Neural cell (in vitro differentiated cells): ENCODE results near the gene CLDN6. TPM values are rescaled to one million over a fixed set of nuclear protein-coding genes. Genes with fewer than 3 reads are reported as not detected.

ENCODE experiments used
- H2AFZ ChIP-seq: fragments of 200-600, 300-800 bp; sonication (generic), shearing (Covaris generic); 2 replicates; pipeline ENCODE4 v1.6.0; 2014; ENCODE audit warnings: low read depth, mild to moderate bottlenecking, antibody characterized with exemption, low read length, moderate library complexity
- H3F3A ChIP-seq: fragments of 200-600 bp; shearing (Covaris generic); 2 replicates; pipeline ENCODE4 v1.6.1; 2016; ENCODE audit warnings: mild to moderate bottlenecking, moderate library complexity, mixed read lengths, antibody characterized with exemption, low read length; ENCODE audit not compliant: insufficient read depth, poor library complexity, severe bottlenecking
- H3K27ac ChIP-seq: fragments of 200-600, 300-800 bp; sonication (generic), shearing (Covaris generic); 2 replicates; pipeline ENCODE4 v1.5.1; 2014; ENCODE audit warnings: mild to moderate bottlenecking, low read length, moderate library complexity
- H3K27me3 ChIP-seq: fragments of 300-800, 200-600 bp; sonication (generic), shearing (Covaris generic); 2 replicates; pipeline ENCODE4 v1.6.0; 2014; ENCODE audit warnings: mild to moderate bottlenecking, low read depth, low read length, moderate library complexity; ENCODE audit not compliant: insufficient read depth
- H3K36me3 ChIP-seq: fragments of 300-800, 200-600 bp; sonication (generic), shearing (Covaris generic); 2 replicates; pipeline ENCODE4 v1.5.1; 2014; ENCODE audit warnings: mild to moderate bottlenecking, antibody characterized with exemption, low read length, moderate library complexity; ENCODE audit not compliant: insufficient read depth
- H3K4me2 ChIP-seq: fragments of 300-800, 200-600 bp; sonication (generic), shearing (Covaris generic); 2 replicates; pipeline ENCODE4 v1.6.0; 2014; ENCODE audit warnings: mild to moderate bottlenecking, low read length
- H3K4me3 ChIP-seq: fragments of 300-800, 200-600 bp; sonication (generic), shearing (Covaris generic); 2 replicates; pipeline ENCODE4 v1.5.1; 2014; ENCODE audit warnings: mild to moderate bottlenecking, low read length, moderate library complexity
- H3K79me2 ChIP-seq: fragments of 200-600 bp; shearing (Covaris generic); replicated peaks from 2 replicates; pipeline ENCODE4 v1.6.0; 2014; ENCODE audit warnings: mild to moderate bottlenecking, low read length, moderate library complexity; ENCODE audit not compliant: insufficient read depth
- H3K9ac ChIP-seq: fragments of 300-800, 200-600 bp; sonication (generic), shearing (Covaris generic); 2 replicates; pipeline ENCODE4 v1.6.1; 2016; ENCODE audit warnings: mild to moderate bottlenecking, low read length, mixed read lengths
- H3K9me2 ChIP-seq: fragments of 200-600 bp; shearing (Covaris generic); 2 replicates; pipeline ENCODE4 v1.6.1; 2016; ENCODE audit warnings: mild to moderate bottlenecking, low read length, mixed read lengths; ENCODE audit not compliant: insufficient read depth
- H3K9me3 ChIP-seq: fragments of 200-600, 300-800 bp; sonication (generic), shearing (Covaris generic); 2 replicates; pipeline ENCODE4 v1.6.1; 2016; ENCODE audit warnings: mild to moderate bottlenecking, mixed run types, low read length, moderate library complexity, mixed read lengths
- H4K20me1 ChIP-seq: fragments of 200-600 bp; shearing (Covaris generic); 2 replicates; pipeline ENCODE4 v1.6.1; 2016; ENCODE audit warnings: mild to moderate bottlenecking, mixed run types; ENCODE audit not compliant: insufficient read depth
- EP300 ChIP-seq: fragments of 450-650 bp; conservative IDR thresholded peaks from 2 replicates; pipeline ENCODE4 v1.6.1; 2014; ENCODE audit warnings: antibody characterized with exemption, mild to moderate bottlenecking, moderate library complexity; ENCODE audit not compliant: poor library complexity, severe bottlenecking
- EZH2 ChIP-seq: fragments of 200-600, 300-800 bp; shearing (Covaris generic), sonication (generic); IDR thresholded peaks from 2 replicates; pipeline ENCODE4 v1.6.1; 2014; ENCODE audit warnings: antibody characterized with exemption, low read length, borderline replicate concordance, mild to moderate bottlenecking; ENCODE audit not compliant: insufficient read depth, poor library complexity, severe bottlenecking
- MXI1 ChIP-seq: fragments of 450-650 bp; conservative IDR thresholded peaks from 2 replicates; pipeline ENCODE4 v1.6.1; 2014; ENCODE audit warnings: antibody characterized with exemption, mild to moderate bottlenecking; ENCODE audit not compliant: poor library complexity, severe bottlenecking
- POLR2AphosphoS5 ChIP-seq: IDR thresholded peaks from 2 replicates; pipeline ENCODE4 v1.6.1; 2012
- RAD21 ChIP-seq: fragments of 450-650 bp; conservative IDR thresholded peaks from 2 replicates; pipeline ENCODE4 v1.6.1; 2014; ENCODE audit warnings: antibody characterized with exemption, mild to moderate bottlenecking, moderate library complexity
- SMC3 ChIP-seq: fragments of 450-650 bp; conservative IDR thresholded peaks from 2 replicates; pipeline ENCODE4 v1.6.1; 2014; ENCODE audit warnings: antibody characterized with exemption, mild to moderate bottlenecking, moderate library complexity; ENCODE audit not compliant: poor library complexity
- TAF1 ChIP-seq: IDR thresholded peaks from 2 replicates; pipeline ENCODE4 v1.6.1; 2012; ENCODE audit warnings: low read depth
- polyA plus RNA-seq: library from polyadenylated mRNA; depleted of rRNA; stranded (reverse); fragments of >200 nt; gene quantifications from 2 replicates; pipeline ENCODE4 v1.2.3, GENCODE V29; 2014
- TF ChIP-seq, protein P1 (sequence below): IDR thresholded peaks from 2 replicates; pipeline ENCODE4 v1.6.1; 2012; ENCODE audit warnings: borderline replicate concordance
- TF ChIP-seq, protein P2 (sequence below): fragments of 450-650 bp; IDR thresholded peaks from 2 replicates; pipeline ENCODE4 v1.5.1; 2014; ENCODE audit warnings: antibody characterized with exemption, mild to moderate bottlenecking, moderate library complexity; ENCODE audit not compliant: poor library complexity, severe bottlenecking

The CLDN6 gene
- polyA plus RNA-seq, 1 donor from 2014 or later = not detected

DNA sequence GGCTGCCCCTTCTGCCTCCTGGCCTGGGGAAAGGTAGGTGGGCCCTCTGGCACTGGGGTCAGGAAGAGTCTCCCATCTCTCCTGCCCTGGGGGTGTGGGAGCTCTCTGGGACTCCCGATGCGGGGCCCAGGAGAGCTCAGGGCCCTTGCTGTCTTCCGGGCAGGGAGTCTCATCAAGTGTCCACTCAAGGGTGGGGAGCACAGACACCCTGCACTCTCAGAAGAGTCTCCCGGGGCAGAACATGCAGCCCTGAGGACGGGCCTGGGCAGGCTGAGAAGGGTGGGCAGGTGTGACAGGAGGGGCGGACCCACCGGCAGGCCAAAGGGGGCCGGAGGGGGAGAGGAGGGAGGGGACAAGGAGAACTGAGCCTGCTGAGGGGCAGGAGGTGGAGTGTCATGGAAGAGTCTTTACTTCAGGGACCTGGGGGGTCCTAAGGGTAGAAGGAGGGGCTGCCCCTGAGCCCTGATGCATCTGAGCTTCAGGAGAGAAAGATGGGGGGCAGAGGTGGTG is 29.3 kb downstream of the CLDN6 start:
- no peaks in the 10 kb centered on the region for H3K79me2 ChIP-seq
- H3K27me3 ChIP-seq = no peaks in the 10 kb centered on the region
- no peaks in the 10 kb centered on the region for H3K9me3 ChIP-seq
- H4K20me1 ChIP-seq = no peaks in the 10 kb centered on the region
- no peaks in the 10 kb centered on the region for H3K36me3 ChIP-seq
- no peak overlapping the region for H3K27ac ChIP-seq
- no peaks in the 10 kb centered on the region for H3F3A ChIP-seq
- no peak overlapping the region for H2AFZ ChIP-seq
- no peak overlapping the region for H3K4me3 ChIP-seq
- TF ChIP-seq, protein P1, sequence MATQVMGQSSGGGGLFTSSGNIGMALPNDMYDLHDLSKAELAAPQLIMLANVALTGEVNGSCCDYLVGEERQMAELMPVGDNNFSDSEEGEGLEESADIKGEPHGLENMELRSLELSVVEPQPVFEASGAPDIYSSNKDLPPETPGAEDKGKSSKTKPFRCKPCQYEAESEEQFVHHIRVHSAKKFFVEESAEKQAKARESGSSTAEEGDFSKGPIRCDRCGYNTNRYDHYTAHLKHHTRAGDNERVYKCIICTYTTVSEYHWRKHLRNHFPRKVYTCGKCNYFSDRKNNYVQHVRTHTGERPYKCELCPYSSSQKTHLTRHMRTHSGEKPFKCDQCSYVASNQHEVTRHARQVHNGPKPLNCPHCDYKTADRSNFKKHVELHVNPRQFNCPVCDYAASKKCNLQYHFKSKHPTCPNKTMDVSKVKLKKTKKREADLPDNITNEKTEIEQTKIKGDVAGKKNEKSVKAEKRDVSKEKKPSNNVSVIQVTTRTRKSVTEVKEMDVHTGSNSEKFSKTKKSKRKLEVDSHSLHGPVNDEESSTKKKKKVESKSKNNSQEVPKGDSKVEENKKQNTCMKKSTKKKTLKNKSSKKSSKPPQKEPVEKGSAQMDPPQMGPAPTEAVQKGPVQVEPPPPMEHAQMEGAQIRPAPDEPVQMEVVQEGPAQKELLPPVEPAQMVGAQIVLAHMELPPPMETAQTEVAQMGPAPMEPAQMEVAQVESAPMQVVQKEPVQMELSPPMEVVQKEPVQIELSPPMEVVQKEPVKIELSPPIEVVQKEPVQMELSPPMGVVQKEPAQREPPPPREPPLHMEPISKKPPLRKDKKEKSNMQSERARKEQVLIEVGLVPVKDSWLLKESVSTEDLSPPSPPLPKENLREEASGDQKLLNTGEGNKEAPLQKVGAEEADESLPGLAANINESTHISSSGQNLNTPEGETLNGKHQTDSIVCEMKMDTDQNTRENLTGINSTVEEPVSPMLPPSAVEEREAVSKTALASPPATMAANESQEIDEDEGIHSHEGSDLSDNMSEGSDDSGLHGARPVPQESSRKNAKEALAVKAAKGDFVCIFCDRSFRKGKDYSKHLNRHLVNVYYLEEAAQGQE = no peak
- no peak for TF ChIP-seq MXI1
- TF ChIP-seq POLR2AphosphoS5 = no peak
- no peak for TF ChIP-seq TAF1
- TF ChIP-seq EZH2 = no peak
- no peak for TF ChIP-seq RAD21
- TF ChIP-seq, protein P2, sequence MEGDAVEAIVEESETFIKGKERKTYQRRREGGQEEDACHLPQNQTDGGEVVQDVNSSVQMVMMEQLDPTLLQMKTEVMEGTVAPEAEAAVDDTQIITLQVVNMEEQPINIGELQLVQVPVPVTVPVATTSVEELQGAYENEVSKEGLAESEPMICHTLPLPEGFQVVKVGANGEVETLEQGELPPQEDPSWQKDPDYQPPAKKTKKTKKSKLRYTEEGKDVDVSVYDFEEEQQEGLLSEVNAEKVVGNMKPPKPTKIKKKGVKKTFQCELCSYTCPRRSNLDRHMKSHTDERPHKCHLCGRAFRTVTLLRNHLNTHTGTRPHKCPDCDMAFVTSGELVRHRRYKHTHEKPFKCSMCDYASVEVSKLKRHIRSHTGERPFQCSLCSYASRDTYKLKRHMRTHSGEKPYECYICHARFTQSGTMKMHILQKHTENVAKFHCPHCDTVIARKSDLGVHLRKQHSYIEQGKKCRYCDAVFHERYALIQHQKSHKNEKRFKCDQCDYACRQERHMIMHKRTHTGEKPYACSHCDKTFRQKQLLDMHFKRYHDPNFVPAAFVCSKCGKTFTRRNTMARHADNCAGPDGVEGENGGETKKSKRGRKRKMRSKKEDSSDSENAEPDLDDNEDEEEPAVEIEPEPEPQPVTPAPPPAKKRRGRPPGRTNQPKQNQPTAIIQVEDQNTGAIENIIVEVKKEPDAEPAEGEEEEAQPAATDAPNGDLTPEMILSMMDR = no peak
- no peak for TF ChIP-seq EP300
- TF ChIP-seq SMC3 = no peak
- H3K9me2 ChIP-seq = no peaks in the 10 kb centered on the region
- H3K9ac ChIP-seq = no peak overlapping the region
- no peak overlapping the region for H3K4me2 ChIP-seq

DNA sequence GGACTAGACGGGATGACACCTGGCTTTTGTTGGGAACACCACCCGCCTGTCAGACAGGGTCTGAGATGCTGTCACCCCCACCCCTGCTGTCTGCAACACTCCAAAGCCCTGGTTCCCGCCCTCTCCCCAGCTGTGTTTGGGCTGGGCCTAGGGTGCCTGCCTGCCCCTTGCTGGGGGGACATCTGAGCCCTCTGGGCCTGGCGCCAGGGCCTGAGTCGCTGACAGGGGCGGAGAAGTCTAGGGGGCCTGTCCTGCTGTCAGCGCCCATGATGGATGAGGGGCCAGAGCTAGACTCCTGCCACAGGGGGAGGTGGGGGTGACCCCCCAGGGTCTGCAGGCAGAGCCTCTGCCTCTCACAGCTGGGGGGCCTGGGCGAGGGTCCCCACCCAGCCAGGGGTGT is 30.1 kb downstream of the CLDN6 start:
- Histone ChIP-seq H3K4me2 (no peak overlapping the region), H3F3A (no peaks in the 10 kb centered on the region), H3K4me3 (no peak overlapping the region), H3K27ac (no peak overlapping the region), H3K36me3 (no peaks in the 10 kb centered on the region), H3K27me3 (no peaks in the 10 kb centered on the region), H3K9me3 (no peaks in the 10 kb centered on the region), H4K20me1 (no peaks in the 10 kb centered on the region), H3K79me2 (no peaks in the 10 kb centered on the region), H2AFZ (no peak overlapping the region), H3K9me2 (no peaks in the 10 kb centered on the region), H3K9ac (no peak overlapping the region)
- TF ChIP-seq, protein P1 = no peak
- no peak for TF ChIP-seq EP300
